LNCaP clone FGC (cell line): Measurements from ENCODE around the gene CTXND2.

Source experiments
- DNase-seq: peaks from one replicate; pipeline ENCODE4 v3.0.0-alpha.2; 2011; ENCODE audit warnings: low read depth
- H3K4me3 ChIP-seq: 2 replicates; pipeline ENCODE4 v1.5.1; 2011; ENCODE audit warnings: mild to moderate bottlenecking, low read depth, low read length, control low read depth
- CTCF ChIP-seq: IDR thresholded peaks from 2 replicates; pipeline ENCODE4 v1.5.1; 2012; ENCODE audit warnings: mild to moderate bottlenecking; ENCODE audit not compliant: control insufficient read depth, insufficient read depth; ENCODE audit errors: extremely low read depth

Gene CTXND2

GRCh38 chr1:150931773-150932172 is 44.8 kb downstream of the CTXND2 start:
- no peak for DNase-seq
- TF ChIP-seq CTCF, result no peak
- no peak overlapping the region for H3K4me3 ChIP-seq

GRCh38 chr1:150944856-150945255 is 57.9 kb downstream of the CTXND2 start:
- H3K4me3 ChIP-seq, result no peak overlapping the region
- TF ChIP-seq CTCF, result no peak
- DNase-seq, result no peak

- no peak overlapping the region for H3K4me3 ChIP-seq
- TF ChIP-seq CTCF, result no peak
- DNase-seq, result no peak
Measured at GRCh38 chr1:150954708-150955107, 67.8 kb downstream of the CTXND2 start.

- H3K4me3 ChIP-seq, result no peak overlapping the region
- no peak for TF ChIP-seq CTCF
- no peak for DNase-seq
Measured at GRCh38 chr1:150955280-150955679, 68.3 kb downstream of the CTXND2 start.

- no peak for TF ChIP-seq CTCF
- DNase-seq, result no peak
- H3K4me3 ChIP-seq, result no peak overlapping the region
Measured at GRCh38 chr1:150957666-150958065, 70.7 kb downstream of the CTXND2 start.

GRCh38 chr1:150960646-150961045 is 73.7 kb downstream of the CTXND2 start:
- no peak for TF ChIP-seq CTCF
- H3K4me3 ChIP-seq, result no peak overlapping the region
- no peak for DNase-seq

GRCh38 chr1:150961756-150962155 is 74.8 kb downstream of the CTXND2 start:
- no peak overlapping the region for H3K4me3 ChIP-seq
- TF ChIP-seq CTCF, result no peak
- no peak for DNase-seq
